IPS-11a (cell line): ENCODE results near the gene HNRNPA3.
"Not testable (repeated sequence)": the region's sequence is repeated elsewhere in the genome, so short reads cannot be mapped to it uniquely, and the experiment has no call there.

ENCODE experiments used
- H3K4me3 ChIP-seq: one replicate; pipeline ENCODE4 v1.5.1; 2013; ENCODE audit warnings: low read depth, low read length, control low read depth

Gene HNRNPA3

GRCh38 chr2:177212106-177212890 is at the start of gene HNRNPA3:
Gene HNRNPA3, plus strand, starts transcription at chr2:177212794. Its CDS starts 6 bp downstream, at chr2:177212800.
- peak within 1 kb of the TSS; percentile 89 for H3K4me3 ChIP-seq

- no peak overlapping the region for H3K4me3 ChIP-seq
Observed at GRCh38 chr2:177164131-177164530, 48.5 kb upstream of the HNRNPA3 start.

GRCh38 chr2:177164584-177165052 is 48.0 kb upstream of the HNRNPA3 start:
- H3K4me3 ChIP-seq, result no peak overlapping the region

GRCh38 chr2:177165061-177165583 is 47.5 kb upstream of the HNRNPA3 start:
- H3K4me3 ChIP-seq, result no peak overlapping the region

- H3K4me3 ChIP-seq, result no peak overlapping the region
Observed at GRCh38 chr2:177165721-177166711, 46.6 kb upstream of the HNRNPA3 start.

GRCh38 chr2:177169810-177170514 is 42.6 kb upstream of the HNRNPA3 start:
- no peak overlapping the region for H3K4me3 ChIP-seq

GRCh38 chr2:177171418-177171865 is 41.2 kb upstream of the HNRNPA3 start:
- H3K4me3 ChIP-seq, result no peak overlapping the region

GRCh38 chr2:177172034-177172880 is 40.3 kb upstream of the HNRNPA3 start:
- H3K4me3 ChIP-seq, result no peak overlapping the region

GRCh38 chr2:177174486-177174885 is 38.1 kb upstream of the HNRNPA3 start:
- no peak overlapping the region for H3K4me3 ChIP-seq

- H3K4me3 ChIP-seq, result no peak overlapping the region
Observed at GRCh38 chr2:177175917-177176668, 36.5 kb upstream of the HNRNPA3 start.

GRCh38 chr2:177178797-177179196 is 33.8 kb upstream of the HNRNPA3 start:
- no peak overlapping the region for H3K4me3 ChIP-seq

GRCh38 chr2:177179227-177179626 is 33.4 kb upstream of the HNRNPA3 start:
- no peak overlapping the region for H3K4me3 ChIP-seq

- not testable (repeated sequence) for H3K4me3 ChIP-seq
Observed at GRCh38 chr2:177179671-177180070, 32.9 kb upstream of the HNRNPA3 start.

- no peak overlapping the region for H3K4me3 ChIP-seq
Observed at GRCh38 chr2:177180269-177181000, 32.2 kb upstream of the HNRNPA3 start.

- H3K4me3 ChIP-seq, result no peak overlapping the region
Observed at GRCh38 chr2:177183860-177184259, 28.7 kb upstream of the HNRNPA3 start.

GRCh38 chr2:177184606-177185005 is 28.0 kb upstream of the HNRNPA3 start:
- no peak overlapping the region for H3K4me3 ChIP-seq

GRCh38 chr2:177186038-177186437 is 26.6 kb upstream of the HNRNPA3 start:
- not testable (repeated sequence) for H3K4me3 ChIP-seq

GRCh38 chr2:177187631-177188312 is 24.8 kb upstream of the HNRNPA3 start:
- no peak overlapping the region for H3K4me3 ChIP-seq
